KOPT-K1 (cell line): ENCODE results near the gene LCN1.
"Not testable (repeated sequence)": the region's sequence is repeated elsewhere in the genome, so short reads cannot be mapped to it uniquely, and the experiment has no call there.

Source experiments
- H3K27ac ChIP-seq: fragments of 200-600 bp; sonication (generic); 2 replicates; pipeline ENCODE4 v1.5.1; 2016; ENCODE audit warnings: antibody characterized with exemption, mild to moderate bottlenecking, low read depth, low read length; ENCODE audit not compliant: poor library complexity, severe bottlenecking
- H3K36me3 ChIP-seq: fragments of 200-600 bp; sonication (generic); 2 replicates; pipeline ENCODE4 v1.5.1; 2017; ENCODE audit warnings: antibody characterized with exemption, mild to moderate bottlenecking, low read length, moderate library complexity; ENCODE audit not compliant: insufficient read depth
- H3K9me3 ChIP-seq: fragments of 200-600 bp; sonication (generic); 2 replicates; pipeline ENCODE4 v1.5.1; 2017; ENCODE audit warnings: antibody characterized with exemption, low read length, mild to moderate bottlenecking; ENCODE audit not compliant: insufficient read depth, poor library complexity, severe bottlenecking

The LCN1 gene

GRCh38 chr9:135522931-135523330 lies 1.7 kb downstream of the LCN1 start:
- no peak overlapping the region for H3K27ac ChIP-seq
- no peaks in the 10 kb centered on the region for H3K36me3 ChIP-seq
- no peaks in the 10 kb centered on the region for H3K9me3 ChIP-seq

- Histone ChIP-seq H3K9me3 (no peaks in the 10 kb centered on the region), H3K27ac (no peak overlapping the region), H3K36me3 (no peaks in the 10 kb centered on the region)
Observed at GRCh38 chr9:135523521-135524129, 2.4 kb downstream of the LCN1 start.

- no peaks in the 10 kb centered on the region for H3K9me3 ChIP-seq
- H3K36me3 ChIP-seq: no peaks in the 10 kb centered on the region
- no peak overlapping the region for H3K27ac ChIP-seq
Observed at GRCh38 chr9:135524130-135524861, 3.1 kb downstream of the LCN1 start.

GRCh38 chr9:135525241-135526088 lies 4.2 kb downstream of the LCN1 start:
- Histone ChIP-seq H3K27ac (no peak overlapping the region), H3K9me3 (no peaks in the 10 kb centered on the region), H3K36me3 (no peaks in the 10 kb centered on the region)

GRCh38 chr9:135526089-135526729 lies 5.0 kb downstream of the LCN1 start:
- no peaks in the 10 kb centered on the region for H3K9me3 ChIP-seq
- no peak overlapping the region for H3K27ac ChIP-seq
- H3K36me3 ChIP-seq: no peaks in the 10 kb centered on the region

- no peak overlapping the region for H3K27ac ChIP-seq
- no peaks in the 10 kb centered on the region for H3K9me3 ChIP-seq
- no peaks in the 10 kb centered on the region for H3K36me3 ChIP-seq
Observed at GRCh38 chr9:135526730-135527571, 5.7 kb downstream of the LCN1 start.

- not testable (repeated sequence) for H3K9me3 ChIP-seq, H3K36me3 ChIP-seq, H3K27ac ChIP-seq
Observed at GRCh38 chr9:135528842-135529435, 7.7 kb downstream of the LCN1 start.

- Histone ChIP-seq H3K36me3 (no peaks in the 10 kb centered on the region), H3K27ac (no peak overlapping the region), H3K9me3 (no peaks in the 10 kb centered on the region)
Observed at GRCh38 chr9:135530146-135530545, 8.9 kb downstream of the LCN1 start.

- no peaks in the 10 kb centered on the region for H3K36me3 ChIP-seq
- no peaks in the 10 kb centered on the region for H3K9me3 ChIP-seq
- H3K27ac ChIP-seq: no peak overlapping the region
Observed at GRCh38 chr9:135531096-135531495, 9.9 kb downstream of the LCN1 start.

- H3K36me3 ChIP-seq: no peaks in the 10 kb centered on the region
- no peaks in the 10 kb centered on the region for H3K9me3 ChIP-seq
- no peak overlapping the region for H3K27ac ChIP-seq
Observed at GRCh38 chr9:135533113-135533512, 11.9 kb downstream of the LCN1 start.

GRCh38 chr9:135533674-135534073 lies 12.4 kb downstream of the LCN1 start:
- no peak overlapping the region for H3K27ac ChIP-seq
- no peaks in the 10 kb centered on the region for H3K9me3 ChIP-seq
- no peaks in the 10 kb centered on the region for H3K36me3 ChIP-seq

- not testable (repeated sequence) for H3K36me3 ChIP-seq, H3K9me3 ChIP-seq, H3K27ac ChIP-seq
Observed at GRCh38 chr9:135534192-135534711, 13.0 kb downstream of the LCN1 start.

- H3K36me3 ChIP-seq, H3K9me3 ChIP-seq, H3K27ac ChIP-seq: not testable (repeated sequence)
Observed at GRCh38 chr9:135534826-135535225, 13.6 kb downstream of the LCN1 start.

GRCh38 chr9:135535631-135536030 lies 14.4 kb downstream of the LCN1 start:
- not testable (repeated sequence) for H3K36me3 ChIP-seq

More at GRCh38 chr9:135535631-135536030, 14.4 kb downstream of the LCN1 start:
- not testable (repeated sequence) for H3K9me3 ChIP-seq, H3K27ac ChIP-seq
